ENCODE data around the gene MOK. TPM values are rescaled to one million over a fixed set of nuclear protein-coding genes. Genes with fewer than 3 reads are reported as not detected.

The MOK gene
- total RNA-seq, 1 experiment from 2014 or later = 2.8 TPM

GRCh38 chr14:102275866-102276265 is 29.1 kb downstream of the MOK start:
- Histone ChIP-seq H3K79me1 (ENCODE audit: insufficient read depth, low read depth, low read length, poor library complexity, severe bottlenecking) (no peaks in the 10 kb centered on the region), H3K14ac (ENCODE audit: insufficient read depth, low read length) (no peak overlapping the region), H3K9me3 (ENCODE audit: control insufficient read depth, low read depth, low read length) (no peaks in the 10 kb centered on the region), H3K9ac (ENCODE audit: extremely low read depth, insufficient read length, low read length) (no peak overlapping the region), H2BK20ac (ENCODE audit: low read depth, low read length, poor library complexity, severe bottlenecking) (no peak overlapping the region), H3T11ph (ENCODE audit: low read length) (no peak overlapping the region), H3K79me2 (ENCODE audit: insufficient read depth, low read length) (no peaks in the 10 kb centered on the region), H3K4ac (ENCODE audit: low read depth, low read length) (no peak overlapping the region), H2BK5ac (ENCODE audit: insufficient read length, low read length) (no peak overlapping the region), H3K23ac (ENCODE audit: insufficient read length, low read depth, low read length) (no peak overlapping the region), H4K20me1 (ENCODE audit: control insufficient read depth, insufficient read depth, insufficient read length) (no peaks in the 10 kb centered on the region), H3K4me1 (ENCODE audit: insufficient read depth, low read length) (no peaks in the 10 kb centered on the region), H3K27me3 (ENCODE audit: insufficient read depth, low read length) (no peaks in the 10 kb centered on the region), H4K91ac (ENCODE audit: insufficient read length, low read depth, low read length) (no peak overlapping the region), H2BK120ac (ENCODE audit: low read depth, low read length, poor library complexity, severe bottlenecking) (no peak overlapping the region), H2AK5ac (ENCODE audit: insufficient read length, low read length) (no peak overlapping the region), H4K5ac (ENCODE audit: insufficient read length, low read depth, low read length) (no peak overlapping the region), H2BK12ac (ENCODE audit: insufficient read length, low read depth, low read length) (no peak overlapping the region), H2AFZ (ENCODE audit: low read length) (no peak overlapping the region), H2BK15ac (ENCODE audit: low read depth, low read length) (no peak overlapping the region), H3K23me2 (ENCODE audit: insufficient read length, low read depth, low read length, poor library complexity, severe bottlenecking) (no peaks in the 10 kb centered on the region), H3K27ac (ENCODE audit: insufficient read length, low read depth, low read length) (no peak overlapping the region), H4K8ac (replicated peaks; ENCODE audit: insufficient read length, low read depth, low read length) (no peak overlapping the region), H3K18ac (ENCODE audit: insufficient read length, low read depth, low read length) (no peak overlapping the region), H3K56ac (ENCODE audit: insufficient read length, low read depth, low read length) (no peak overlapping the region), H3K4me2 (ENCODE audit: insufficient read depth, insufficient read length, low read length) (no peak overlapping the region)
- Mint-ChIP-seq H3K4me3 (no peak overlapping the region), H3K9me3 (peaks cover 5 to 6% of the 10 kb centered on the region in 2 experiments; a peak in 4 of 5 replicates), H3K36me3 (ENCODE audit: insufficient read depth in 1 of 3, low read depth in 3 of 3) (peaks cover 0 to 2% (median 0%) of the 10 kb centered on the region in 3 experiments; a peak in 2 of 7 replicates), H3K27ac (no peak overlapping the region), H3K4me1 (peaks cover 9 to 12% of the 10 kb centered on the region in 2 experiments), H3K27me3 (ENCODE audit: low read depth) (no peaks in the 10 kb centered on the region)
- DNase-seq = no peak
- WGBS (ENCODE audit: extremely low coverage, insufficient read length, low lambda C conversion rate) = no CpG with 5 or more reads among the region's 7 CpGs
- TF ChIP-seq, protein P1, sequence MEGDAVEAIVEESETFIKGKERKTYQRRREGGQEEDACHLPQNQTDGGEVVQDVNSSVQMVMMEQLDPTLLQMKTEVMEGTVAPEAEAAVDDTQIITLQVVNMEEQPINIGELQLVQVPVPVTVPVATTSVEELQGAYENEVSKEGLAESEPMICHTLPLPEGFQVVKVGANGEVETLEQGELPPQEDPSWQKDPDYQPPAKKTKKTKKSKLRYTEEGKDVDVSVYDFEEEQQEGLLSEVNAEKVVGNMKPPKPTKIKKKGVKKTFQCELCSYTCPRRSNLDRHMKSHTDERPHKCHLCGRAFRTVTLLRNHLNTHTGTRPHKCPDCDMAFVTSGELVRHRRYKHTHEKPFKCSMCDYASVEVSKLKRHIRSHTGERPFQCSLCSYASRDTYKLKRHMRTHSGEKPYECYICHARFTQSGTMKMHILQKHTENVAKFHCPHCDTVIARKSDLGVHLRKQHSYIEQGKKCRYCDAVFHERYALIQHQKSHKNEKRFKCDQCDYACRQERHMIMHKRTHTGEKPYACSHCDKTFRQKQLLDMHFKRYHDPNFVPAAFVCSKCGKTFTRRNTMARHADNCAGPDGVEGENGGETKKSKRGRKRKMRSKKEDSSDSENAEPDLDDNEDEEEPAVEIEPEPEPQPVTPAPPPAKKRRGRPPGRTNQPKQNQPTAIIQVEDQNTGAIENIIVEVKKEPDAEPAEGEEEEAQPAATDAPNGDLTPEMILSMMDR (conservative IDR thresholded peaks at IDR 0.05) = no peak

All from H9 (cell line).